ENCODE measurements around the gene TMEM30B.
A peak's percentile ranks its signal among the peaks of the same experiment; 100 is the strongest.
"Not testable (repeated sequence)": the region's sequence is repeated elsewhere in the genome, so short reads cannot be mapped to it uniquely, and the experiment has no call there.

Gene TMEM30B

GRCh38 chr14:61266891-61267740, 14.0 kb downstream of the TMEM30B start:
- DNase-seq (ENCODE audit: low read depth in 3 of 3) = no peak

GRCh38 chr14:61266436-61266835, 14.7 kb downstream of the TMEM30B start:
- no peak for DNase-seq (ENCODE audit: low read depth in 3 of 3)

- no peak for DNase-seq (ENCODE audit: low read depth in 3 of 3)
Observed at GRCh38 chr14:61264651-61265050, 16.5 kb downstream of the TMEM30B start.

DNA sequence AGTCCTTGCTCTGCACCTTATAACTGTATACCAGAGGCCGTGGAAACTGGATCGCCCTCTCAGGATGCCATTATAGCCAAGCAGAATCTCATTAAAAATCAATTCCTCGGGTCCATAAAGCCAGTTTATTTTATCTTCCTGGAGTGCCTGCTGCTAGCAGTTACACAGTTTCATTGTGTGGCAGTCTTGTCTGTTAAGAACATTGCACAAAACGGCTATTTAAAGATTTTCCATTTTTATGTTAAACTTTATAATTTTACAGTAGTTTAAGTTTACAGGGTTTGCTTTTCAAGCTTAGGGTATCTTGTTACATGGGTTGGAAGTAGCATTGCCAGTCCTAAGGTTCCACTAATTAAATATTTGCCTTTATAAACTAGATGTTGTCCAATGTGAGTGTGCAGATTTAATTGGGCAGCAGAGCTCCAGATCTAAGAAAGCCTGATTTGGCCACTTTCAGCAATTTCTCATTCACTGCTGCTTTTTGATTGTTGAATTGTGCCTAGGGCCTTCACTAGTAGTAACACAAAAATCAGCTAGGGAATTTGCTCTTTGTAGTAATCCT, 17.0 kb downstream of the TMEM30B start:
- no peak for DNase-seq (ENCODE audit: low read depth in 3 of 3)

- DNase-seq (ENCODE audit: low read depth in 3 of 3) = no peak
Observed at GRCh38 chr14:61262082-61262481, 19.1 kb downstream of the TMEM30B start.

GRCh38 chr14:61260939-61261776, 20.0 kb downstream of the TMEM30B start:
- DNase-seq (ENCODE audit: low read depth in 3 of 3) = no peak

DNA sequence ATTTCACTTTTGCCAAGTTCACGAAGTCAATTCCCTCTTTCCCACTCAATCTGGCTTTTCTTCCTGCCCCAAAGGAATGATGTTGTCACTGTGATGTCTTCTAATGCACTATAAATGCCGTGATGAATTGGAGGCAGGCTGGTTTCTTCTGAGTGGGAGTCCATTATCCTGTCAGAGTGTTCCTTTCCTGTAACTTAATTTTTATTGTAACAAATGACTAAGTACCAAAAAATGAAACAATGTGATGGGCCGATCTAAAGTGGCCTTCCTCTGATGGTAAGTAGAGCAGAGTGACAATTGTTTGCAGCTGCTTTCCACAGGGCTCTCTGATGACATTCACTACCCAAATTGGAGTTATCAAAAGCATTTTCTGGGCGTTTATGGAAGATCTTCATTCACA, 22.2 kb downstream of the TMEM30B start:
- no peak for DNase-seq (ENCODE audit: low read depth in 3 of 3)

- no peak for DNase-seq (ENCODE audit: low read depth in 3 of 3)
Observed at GRCh38 chr14:61257469-61258057, 23.6 kb downstream of the TMEM30B start.

DNA sequence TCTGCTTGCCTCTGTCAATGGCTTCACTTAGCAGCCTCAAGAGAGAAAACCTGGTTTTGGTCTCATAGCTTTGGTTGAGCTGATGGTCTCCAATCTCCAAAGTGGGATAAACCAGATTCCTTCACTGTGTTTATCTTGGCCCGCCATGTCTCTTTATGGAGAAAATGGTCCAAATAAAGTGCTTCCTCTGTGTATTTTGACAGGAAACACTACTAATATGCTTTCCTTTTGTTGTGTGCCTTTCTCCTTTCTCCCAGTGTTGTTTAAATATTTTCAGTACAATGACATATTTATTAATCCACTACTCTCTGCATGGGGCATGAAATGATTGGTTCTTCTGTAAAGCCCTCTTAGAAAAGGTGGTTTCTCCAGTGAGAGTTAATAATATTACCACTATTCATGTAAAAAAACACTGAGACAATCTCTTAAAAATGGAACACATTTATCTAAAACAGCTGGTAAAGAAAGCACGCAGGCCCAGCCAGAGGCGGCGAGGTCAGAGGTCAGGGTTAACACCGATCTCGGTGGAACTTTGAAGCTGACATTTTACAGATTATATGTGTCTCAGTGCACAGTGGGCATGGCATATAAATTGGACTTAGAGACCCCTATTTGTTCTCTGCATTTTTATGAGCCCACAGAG, 24.2 kb downstream of the TMEM30B start:
- DNase-seq (ENCODE audit: low read depth in 3 of 3) = no peak

DNA sequence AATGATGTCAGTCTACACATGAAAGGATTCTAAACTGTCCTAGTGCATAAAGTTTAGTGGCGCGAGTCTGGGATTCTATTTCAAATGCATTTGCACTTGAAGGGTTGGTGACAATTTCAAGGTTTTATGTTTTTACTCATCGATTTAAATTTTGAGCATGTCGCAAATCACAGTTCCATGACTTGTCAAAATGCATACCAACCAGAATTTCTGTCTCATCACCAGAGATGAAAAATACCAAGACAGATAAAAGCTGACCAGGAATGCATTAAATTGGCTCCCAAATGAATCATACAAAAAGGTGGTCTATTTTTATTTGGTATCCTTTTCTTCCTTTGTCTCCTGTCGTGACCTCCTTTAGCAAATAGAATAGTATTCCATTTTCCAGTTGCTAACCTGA, 25.2 kb downstream of the TMEM30B start:
- DNase-seq (ENCODE audit: low read depth in 3 of 3) = no peak

DNA sequence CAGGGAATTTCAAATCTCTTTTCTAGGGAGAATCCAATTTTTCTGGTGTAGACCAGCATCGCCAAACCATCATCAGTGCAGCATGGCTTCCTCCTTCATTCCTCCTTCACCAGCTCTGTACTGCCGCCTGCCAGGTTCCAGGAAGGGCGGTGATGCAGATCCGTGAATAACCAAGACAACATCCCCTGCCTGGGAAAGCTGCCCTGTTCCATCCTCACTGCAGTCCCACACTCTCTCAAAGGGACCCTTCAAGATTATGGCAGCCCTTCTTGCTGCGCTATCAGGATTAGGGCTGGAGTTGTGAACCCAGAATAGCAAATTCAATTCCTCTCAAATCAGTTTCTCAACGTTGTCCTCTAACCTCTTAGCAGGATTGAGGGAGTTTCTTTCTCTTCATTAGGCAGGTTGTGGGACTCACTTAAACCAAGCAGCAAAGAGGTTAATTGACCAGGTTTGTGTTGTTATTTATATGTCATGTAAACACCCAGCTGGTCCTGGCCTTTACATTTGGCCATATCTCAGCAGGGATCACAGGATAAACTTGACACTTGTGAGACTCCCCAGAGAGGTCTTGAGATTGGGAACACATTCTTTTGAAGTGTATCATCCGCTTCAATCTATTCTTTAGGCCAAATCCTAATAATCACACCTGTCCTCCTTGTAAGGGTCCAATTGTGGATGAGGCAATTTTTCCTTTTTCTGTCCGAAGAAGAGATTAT, 26.2 kb downstream of the TMEM30B start:
- DNase-seq (ENCODE audit: low read depth in 3 of 3) = no peak

- no peak for DNase-seq (ENCODE audit: low read depth in 3 of 3)
Observed at GRCh38 chr14:61253064-61253738, 27.9 kb downstream of the TMEM30B start.

GRCh38 chr14:61252369-61253063, 28.6 kb downstream of the TMEM30B start:
- DNase-seq (ENCODE audit: low read depth in 3 of 3) = peak; percentile 37 to 48 (median 37)

- no peak for DNase-seq (ENCODE audit: low read depth in 3 of 3)
Observed at GRCh38 chr14:61250063-61250462, 31.1 kb downstream of the TMEM30B start.

DNA sequence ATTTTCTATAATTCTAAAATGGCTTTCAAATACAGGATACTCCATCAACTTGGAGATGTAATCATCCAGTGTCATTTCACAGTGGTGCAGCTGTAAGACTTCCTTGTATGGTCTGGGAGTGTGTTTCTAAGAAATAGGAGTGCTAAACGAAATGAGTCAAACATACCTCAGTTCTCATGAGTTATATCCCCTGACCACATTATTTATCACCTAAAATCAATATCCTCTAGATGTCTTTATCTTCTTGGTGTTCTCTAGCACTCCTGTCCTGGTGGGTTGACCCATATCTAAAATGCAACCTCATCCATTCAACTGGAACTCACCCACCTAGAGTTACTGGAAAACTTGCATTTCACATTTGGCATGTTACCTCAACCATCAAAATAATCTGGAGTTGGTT, 33.2 kb downstream of the TMEM30B start:
- DNase-seq (ENCODE audit: low read depth in 3 of 3) = no peak

DNA sequence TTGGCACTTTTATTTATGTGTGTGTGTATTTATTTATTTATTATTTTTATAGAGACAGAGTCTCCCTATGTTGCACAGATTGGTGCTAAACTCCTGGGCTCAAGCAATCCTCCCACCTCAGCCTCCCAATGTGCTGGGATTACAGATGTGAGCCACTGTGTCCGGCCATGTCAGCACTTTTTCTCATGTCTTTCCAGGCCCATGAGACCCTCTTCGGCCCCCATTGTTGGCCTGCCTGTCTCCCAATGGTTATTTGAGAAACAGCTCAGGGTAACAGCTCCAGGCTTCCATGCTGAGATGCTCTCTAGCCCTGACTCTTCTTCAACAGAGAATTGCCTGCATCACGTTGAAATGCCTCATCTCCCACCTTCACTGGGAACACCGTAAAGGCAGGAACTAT, 34.4 kb downstream of the TMEM30B start:
- no peak for DNase-seq (ENCODE audit: low read depth in 3 of 3)

DNA sequence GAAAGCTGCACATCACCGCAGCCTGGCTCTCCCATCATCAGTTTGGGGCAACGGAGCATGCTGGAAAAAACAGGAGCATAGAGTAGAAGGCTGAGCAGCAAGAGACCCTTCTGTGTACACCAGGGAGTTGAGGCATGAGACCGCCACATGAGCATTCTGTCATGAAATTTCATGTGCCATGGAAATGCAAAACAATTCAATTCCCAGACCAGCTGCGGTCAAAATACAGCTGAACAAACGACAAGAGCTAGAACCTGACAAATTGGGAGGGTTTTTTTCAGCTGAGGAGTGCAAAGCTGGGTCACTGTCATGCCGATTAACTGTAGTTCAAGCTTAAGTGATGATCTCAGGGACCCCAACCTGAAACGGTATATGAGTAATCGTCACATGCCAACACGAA, 37.1 kb downstream of the TMEM30B start:
- DNase-seq (ENCODE audit: low read depth in 3 of 3) = no peak

- DNase-seq (ENCODE audit: low read depth in 3 of 3) = no peak
Observed at GRCh38 chr14:61240206-61240605, 40.9 kb downstream of the TMEM30B start.

- DNase-seq (ENCODE audit: low read depth in 3 of 3) = not testable (repeated sequence)
Observed at GRCh38 chr14:61239285-61239684, 41.9 kb downstream of the TMEM30B start.

Data from stimulated activated CD4-positive, alpha-beta T cell treated with anti-CD3 and anti-CD28 coated beads, TNF-alpha, amount 100 ng/mL, for 48 hours (primary cell).